AG20443 (cell line): ENCODE measurements around the gene ADAMTS12.
"Not testable (repeated sequence)": the region's sequence is repeated elsewhere in the genome, so short reads cannot be mapped to it uniquely, and the experiment has no call there.

Experiments
- DNase-seq: peaks from one replicate; pipeline ENCODE4 v3.0.0; 2012; ENCODE audit warnings: low spot score, mixed read lengths

Gene ADAMTS12

GRCh38 chr5:33582417-33582816 is 309.4 kb downstream of the ADAMTS12 start:
- no peak for DNase-seq

DNA sequence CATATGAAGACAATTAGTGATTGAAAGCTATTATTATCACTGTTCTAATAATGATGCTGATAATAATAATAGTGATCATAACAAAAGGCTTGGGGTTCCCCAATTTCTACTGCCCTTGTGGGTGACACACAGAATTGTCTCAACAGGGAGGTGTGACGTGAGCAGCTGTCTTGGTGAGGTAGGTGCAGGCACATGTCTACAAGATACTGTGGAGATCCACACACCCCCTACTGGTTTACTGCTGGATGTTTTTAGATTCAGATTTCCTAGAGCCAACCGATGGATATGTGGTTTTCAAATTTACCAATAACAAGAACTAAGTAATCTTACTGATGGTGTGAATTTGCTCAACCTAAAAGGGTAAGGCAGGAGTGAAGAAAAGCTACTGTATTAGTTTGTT is 312.0 kb downstream of the ADAMTS12 start:
- DNase-seq: no peak

DNA sequence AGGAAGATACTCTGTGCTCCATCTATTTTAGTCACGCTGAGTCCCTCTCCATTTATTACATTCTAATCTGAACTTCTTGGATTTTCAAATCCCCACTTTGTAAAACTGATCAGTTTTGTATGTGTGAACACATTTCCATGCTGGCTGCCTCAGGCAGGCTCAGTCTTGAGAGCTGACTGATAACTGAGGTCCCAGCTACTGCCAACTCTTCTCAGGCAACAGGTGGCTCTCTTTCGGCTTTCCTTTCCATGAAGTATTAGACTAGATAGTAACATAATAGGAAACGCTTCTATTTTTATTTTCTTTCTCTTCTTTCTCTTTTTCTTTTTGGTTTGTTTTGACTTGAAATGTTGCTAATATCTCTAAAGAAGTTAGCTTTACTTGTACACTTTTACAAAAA is 312.6 kb downstream of the ADAMTS12 start:
- no peak for DNase-seq

GRCh38 chr5:33576726-33577590 is 314.8 kb downstream of the ADAMTS12 start:
- no peak for DNase-seq

GRCh38 chr5:33565324-33565723 is 326.5 kb downstream of the ADAMTS12 start:
- DNase-seq: no peak

- DNase-seq: no peak
Measured at GRCh38 chr5:33563983-33564908, 327.5 kb downstream of the ADAMTS12 start.

GRCh38 chr5:33563530-33563929 is 328.3 kb downstream of the ADAMTS12 start:
- no peak for DNase-seq

- peak; percentile 30 for DNase-seq
Measured at GRCh38 chr5:33558489-33558888, 333.3 kb downstream of the ADAMTS12 start.

DNA sequence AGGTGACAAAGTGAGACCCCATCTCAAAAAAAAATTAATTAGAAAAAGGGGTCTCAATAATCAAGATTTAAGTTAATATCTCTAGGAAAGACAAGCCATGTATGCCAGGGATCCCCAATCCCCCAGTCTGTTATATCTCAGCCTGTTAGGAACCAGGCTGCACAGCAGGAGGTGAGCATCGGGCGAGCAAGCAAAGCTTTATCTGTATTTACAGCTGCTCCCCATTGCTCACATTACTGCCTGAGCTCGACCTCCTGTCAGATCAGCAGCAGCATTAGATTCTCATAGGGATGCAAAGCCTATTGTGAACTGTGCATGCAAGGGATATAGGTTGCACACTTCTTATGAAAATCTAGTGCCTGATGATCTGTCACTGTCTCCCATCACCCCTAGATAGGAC is 334.2 kb downstream of the ADAMTS12 start:
- DNase-seq: no peak

DNA sequence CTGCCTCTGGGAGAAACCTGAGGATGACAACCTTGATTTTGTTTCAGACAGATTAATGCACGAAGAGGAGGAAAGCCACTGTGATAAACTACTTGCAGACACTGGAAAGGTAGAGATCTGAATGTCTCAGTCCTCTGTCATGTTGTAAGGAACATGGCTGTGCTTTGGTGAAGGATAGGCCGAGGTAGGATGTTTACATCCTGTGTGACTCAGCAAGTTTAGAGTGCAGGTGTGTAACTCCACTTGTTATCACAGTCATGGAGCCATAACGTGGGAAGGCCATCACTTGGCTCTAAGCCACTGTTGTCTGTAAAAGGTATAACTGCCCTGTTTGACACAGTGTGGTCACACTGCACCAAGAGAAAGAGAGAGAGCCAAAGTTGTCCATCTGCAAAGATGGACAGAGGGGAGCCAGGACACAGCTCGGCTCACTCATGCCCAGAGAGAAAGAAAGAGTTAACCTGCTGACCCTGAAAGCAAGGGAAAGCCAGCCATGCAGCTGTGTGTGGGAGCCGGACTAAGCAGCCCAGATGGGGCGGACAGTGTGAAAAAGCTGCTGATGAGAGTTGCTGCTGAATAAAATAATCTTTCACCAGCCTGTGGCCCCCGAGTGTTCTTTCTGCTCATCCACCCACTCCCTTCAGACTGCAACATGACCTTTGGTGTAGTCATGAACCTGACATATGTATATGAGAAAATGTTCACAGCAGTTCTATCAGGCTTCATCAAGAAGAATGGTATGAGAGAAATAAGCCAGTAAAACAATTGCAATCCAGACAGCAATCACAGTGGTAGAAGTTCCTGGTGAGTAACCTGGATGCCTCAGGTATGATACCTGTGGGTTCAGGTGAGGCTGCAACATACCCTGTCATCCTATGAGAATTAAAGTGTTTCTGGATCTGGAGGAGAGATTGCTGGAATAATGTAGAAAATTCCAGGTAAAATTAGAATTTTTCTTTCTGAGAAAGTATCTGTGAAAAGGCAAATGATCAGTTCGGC is 335.2 kb downstream of the ADAMTS12 start:
- no peak for DNase-seq

- no peak for DNase-seq
Measured at GRCh38 chr5:33549982-33550567, 341.7 kb downstream of the ADAMTS12 start.

GRCh38 chr5:33539790-33540189 is 352.0 kb downstream of the ADAMTS12 start:
- DNase-seq: not testable (repeated sequence)

DNA sequence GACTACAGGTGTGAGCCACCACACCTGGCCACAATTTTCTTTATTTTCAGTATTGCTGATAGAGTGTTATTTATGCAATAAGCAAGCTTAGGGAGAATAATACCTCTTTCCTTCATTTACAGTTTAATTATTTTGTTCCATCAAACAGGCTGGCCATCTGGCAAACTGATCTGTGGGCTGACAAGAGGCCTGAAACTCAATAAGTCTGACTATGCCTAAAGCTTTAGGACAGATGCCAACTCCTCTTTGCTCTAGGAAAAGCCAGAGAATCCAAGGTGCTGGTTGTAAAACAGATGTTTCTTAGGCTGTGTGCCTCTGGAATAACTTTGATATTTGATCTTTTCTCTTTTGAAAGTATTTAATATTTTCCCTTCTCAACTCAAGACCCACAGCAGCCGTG is 352.6 kb downstream of the ADAMTS12 start:
- no peak for DNase-seq

DNA sequence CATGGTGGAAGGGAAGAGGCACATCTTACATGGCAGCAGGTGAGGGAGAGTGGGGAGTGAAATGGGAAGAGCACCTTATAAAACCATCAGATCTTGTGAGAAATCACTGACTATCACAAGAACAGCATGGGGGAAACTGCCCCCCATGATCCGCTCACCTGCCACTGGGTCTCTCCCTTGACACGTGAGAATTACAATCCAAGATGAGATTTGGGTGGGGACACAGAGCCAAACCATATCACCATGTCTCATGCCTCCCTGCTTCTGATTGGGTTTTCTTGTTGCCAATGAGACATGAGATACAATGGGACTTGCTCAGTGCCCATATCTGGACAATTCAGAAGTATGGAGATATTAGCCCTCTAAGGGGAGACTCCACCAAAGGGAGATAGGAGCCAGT is 353.6 kb downstream of the ADAMTS12 start:
- no peak for DNase-seq

- DNase-seq: no peak
Measured at GRCh38 chr5:33537240-33537639, 354.6 kb downstream of the ADAMTS12 start.

- no peak for DNase-seq
Measured at GRCh38 chr5:33536802-33537201, 355.0 kb downstream of the ADAMTS12 start.

GRCh38 chr5:33531824-33532223 is 360.0 kb downstream of the ADAMTS12 start:
- no peak for DNase-seq

- no peak for DNase-seq
Measured at GRCh38 chr5:33531037-33531298, 360.8 kb downstream of the ADAMTS12 start.

GRCh38 chr5:33530183-33531036 is 361.4 kb downstream of the ADAMTS12 start:
- no peak for DNase-seq

GRCh38 chr5:33527696-33528095 is 364.1 kb downstream of the ADAMTS12 start:
- no peak for DNase-seq

GRCh38 chr5:33526755-33527154 is 365.0 kb downstream of the ADAMTS12 start:
- no peak for DNase-seq
